ENCODE results near the gene IGFBP2.

The IGFBP2 gene

DNA sequence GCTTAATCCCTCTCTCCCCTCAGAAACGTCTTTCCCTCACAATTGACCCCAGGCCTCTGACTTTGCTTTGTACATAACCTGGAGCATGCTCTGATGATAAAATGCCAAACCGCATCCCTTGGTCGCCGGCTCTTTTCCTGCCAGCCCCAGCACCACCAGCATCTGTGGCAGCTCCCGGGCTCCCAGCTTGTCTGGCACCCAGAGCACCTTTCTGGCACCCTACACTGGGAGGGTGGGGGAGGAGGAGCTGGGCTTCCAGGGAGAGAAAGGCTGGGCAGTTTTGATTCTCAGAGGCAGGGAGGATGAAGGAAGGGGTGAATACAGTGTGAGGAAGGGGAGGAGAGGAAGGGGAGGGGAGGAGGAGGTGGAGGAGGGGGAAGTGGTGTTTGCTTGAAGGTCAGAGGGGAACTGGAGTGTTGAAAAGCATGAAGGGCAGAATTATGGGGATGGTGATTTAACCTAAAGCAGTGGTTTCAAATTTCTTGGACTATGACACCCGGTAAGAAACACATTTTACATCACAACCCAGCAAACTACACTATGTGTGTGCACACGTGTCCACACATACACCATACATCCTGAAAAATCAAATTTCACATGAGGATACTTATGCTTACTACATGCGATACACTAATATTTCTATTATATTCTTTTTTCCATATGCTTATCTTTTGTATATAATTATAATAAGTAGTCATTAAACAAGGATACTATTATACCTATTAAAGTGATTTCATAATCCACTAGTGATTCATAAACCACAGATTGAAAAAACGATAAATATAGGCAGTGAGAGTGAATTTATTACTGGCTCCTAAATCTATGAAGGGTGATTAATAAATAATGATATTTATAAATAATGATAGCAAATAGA, 30.0 kb upstream of the IGFBP2 start:
- H3K27ac ChIP-seq, result no peak overlapping the region
- no peak for TF ChIP-seq ZFX (IDR thresholded peaks at IDR 0.05)
- TF ChIP-seq, protein P1, sequence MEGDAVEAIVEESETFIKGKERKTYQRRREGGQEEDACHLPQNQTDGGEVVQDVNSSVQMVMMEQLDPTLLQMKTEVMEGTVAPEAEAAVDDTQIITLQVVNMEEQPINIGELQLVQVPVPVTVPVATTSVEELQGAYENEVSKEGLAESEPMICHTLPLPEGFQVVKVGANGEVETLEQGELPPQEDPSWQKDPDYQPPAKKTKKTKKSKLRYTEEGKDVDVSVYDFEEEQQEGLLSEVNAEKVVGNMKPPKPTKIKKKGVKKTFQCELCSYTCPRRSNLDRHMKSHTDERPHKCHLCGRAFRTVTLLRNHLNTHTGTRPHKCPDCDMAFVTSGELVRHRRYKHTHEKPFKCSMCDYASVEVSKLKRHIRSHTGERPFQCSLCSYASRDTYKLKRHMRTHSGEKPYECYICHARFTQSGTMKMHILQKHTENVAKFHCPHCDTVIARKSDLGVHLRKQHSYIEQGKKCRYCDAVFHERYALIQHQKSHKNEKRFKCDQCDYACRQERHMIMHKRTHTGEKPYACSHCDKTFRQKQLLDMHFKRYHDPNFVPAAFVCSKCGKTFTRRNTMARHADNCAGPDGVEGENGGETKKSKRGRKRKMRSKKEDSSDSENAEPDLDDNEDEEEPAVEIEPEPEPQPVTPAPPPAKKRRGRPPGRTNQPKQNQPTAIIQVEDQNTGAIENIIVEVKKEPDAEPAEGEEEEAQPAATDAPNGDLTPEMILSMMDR (conservative IDR thresholded peaks at IDR 0.05), result no peak

DNA sequence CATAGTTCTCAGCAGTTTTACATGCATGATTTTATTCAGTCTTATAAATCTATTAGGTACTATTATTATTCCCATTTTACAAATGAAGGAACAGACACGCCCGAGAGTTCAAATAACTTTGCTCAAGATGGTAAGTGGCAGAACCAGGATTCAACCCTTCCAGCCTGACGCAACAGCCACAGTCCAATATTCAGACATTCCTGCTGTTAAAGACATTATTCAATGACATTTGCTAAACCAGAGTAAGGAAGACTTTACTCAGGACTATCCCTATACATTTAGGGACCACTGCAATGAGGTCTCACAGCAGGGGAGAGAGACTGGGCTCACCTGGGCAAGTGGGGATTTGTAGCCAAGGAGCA, 29.4 kb upstream of the IGFBP2 start:
- TF ChIP-seq, protein P1 (conservative IDR thresholded peaks at IDR 0.05), result no peak
- no peak for TF ChIP-seq ZFX (IDR thresholded peaks at IDR 0.05)
- no peak overlapping the region for H3K27ac ChIP-seq

DNA sequence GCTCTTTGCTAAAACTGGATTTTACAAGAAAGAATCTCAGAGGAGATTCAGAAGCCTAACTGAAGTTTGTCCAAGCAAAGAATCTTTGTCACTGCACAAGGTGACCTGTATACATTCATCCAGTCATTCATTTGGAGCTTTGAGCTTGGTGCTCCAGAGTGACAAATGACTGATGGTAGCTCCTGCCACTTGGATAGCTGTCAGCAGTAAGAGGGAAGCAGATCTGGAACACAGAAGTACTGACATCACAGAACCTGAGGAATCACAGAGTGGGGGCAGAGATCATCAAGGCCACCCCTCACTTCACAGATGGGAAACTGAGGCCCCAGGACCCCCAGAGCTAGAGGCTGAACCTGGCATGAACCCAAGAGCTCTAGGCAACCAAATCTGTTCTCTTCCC, 28.8 kb upstream of the IGFBP2 start:
- no peak for TF ChIP-seq ZFX (IDR thresholded peaks at IDR 0.05)
- TF ChIP-seq, protein P1 (conservative IDR thresholded peaks at IDR 0.05), result no peak
- H3K27ac ChIP-seq, result no peak overlapping the region

DNA sequence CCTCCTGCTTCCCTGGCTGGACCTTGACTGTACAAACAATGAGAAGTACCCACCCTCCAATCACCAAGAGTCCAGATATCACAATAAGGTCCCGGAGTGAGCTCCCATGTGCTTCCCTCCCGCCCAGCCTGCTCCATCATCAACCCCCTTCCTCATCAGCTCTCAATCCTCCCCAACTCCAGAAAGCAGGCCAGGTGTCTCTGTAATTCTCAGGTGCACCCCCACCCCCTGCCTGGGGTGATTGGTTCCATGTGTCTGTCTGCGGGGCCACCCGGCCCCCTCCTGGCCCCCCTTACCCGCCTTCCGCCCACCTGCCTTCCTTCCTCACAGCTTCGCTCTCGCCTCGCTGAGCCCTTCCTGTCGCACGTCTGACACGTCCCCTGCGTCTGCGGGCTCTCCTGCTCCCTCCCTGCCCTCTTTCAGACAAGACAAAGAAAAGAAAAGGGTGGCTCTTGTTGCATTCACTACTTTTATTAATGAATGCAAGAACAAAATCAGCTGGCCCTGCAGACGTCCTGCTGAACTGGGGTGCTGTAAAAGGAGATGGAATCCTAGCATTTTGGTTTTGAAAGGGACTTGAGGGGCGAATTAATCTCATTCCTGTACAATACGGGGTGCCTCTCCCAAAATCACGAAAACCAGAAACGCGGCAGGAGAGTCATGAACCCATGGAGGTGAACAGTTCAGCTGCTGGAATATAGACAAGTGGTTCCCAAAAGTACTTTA, 26.5 kb upstream of the IGFBP2 start:
- no peak overlapping the region for H3K27ac ChIP-seq
- TF ChIP-seq, protein P1 (conservative IDR thresholded peaks at IDR 0.05), result no peak
- no peak for TF ChIP-seq ZFX (IDR thresholded peaks at IDR 0.05)

DNA sequence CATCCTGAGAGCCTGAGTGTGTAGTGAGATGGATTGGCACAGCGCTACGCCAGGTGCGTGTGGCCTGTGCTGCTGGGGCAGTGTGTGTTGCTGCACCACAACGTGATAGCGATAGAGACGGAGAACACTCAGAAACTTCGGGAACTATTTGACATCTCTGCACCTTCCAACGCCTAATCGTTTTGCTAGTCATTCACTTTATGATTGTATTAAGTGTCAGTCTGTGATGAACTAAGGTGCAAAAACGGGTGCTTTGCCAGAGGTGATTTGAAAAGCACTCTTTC, 26.0 kb upstream of the IGFBP2 start:
- no peak overlapping the region for H3K27ac ChIP-seq
- TF ChIP-seq, protein P1 (conservative IDR thresholded peaks at IDR 0.05), result no peak
- no peak for TF ChIP-seq ZFX (IDR thresholded peaks at IDR 0.05)

DNA sequence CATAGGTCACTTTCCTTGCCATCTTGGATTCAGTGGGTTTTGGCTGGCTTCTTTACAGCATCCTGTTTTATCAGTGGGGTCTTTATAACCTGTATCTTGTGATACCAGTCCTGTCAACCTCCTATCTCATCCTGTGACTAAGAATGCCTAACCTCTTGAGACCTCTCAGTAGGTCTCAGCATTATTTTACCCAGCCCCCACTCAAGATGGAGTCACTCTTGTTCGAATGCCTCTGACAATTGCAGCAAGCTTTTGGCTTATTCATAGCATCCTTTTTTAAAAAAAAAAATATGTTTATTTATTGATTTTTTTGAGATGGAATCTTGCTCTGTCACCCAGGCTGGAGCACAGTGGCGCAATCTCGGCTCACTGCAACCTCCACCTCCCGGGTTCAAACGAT, 24.7 kb upstream of the IGFBP2 start:
- no peak overlapping the region for H3K27ac ChIP-seq
- TF ChIP-seq, protein P1 (conservative IDR thresholded peaks at IDR 0.05), result no peak
- TF ChIP-seq ZFX (IDR thresholded peaks at IDR 0.05), result no peak

DNA sequence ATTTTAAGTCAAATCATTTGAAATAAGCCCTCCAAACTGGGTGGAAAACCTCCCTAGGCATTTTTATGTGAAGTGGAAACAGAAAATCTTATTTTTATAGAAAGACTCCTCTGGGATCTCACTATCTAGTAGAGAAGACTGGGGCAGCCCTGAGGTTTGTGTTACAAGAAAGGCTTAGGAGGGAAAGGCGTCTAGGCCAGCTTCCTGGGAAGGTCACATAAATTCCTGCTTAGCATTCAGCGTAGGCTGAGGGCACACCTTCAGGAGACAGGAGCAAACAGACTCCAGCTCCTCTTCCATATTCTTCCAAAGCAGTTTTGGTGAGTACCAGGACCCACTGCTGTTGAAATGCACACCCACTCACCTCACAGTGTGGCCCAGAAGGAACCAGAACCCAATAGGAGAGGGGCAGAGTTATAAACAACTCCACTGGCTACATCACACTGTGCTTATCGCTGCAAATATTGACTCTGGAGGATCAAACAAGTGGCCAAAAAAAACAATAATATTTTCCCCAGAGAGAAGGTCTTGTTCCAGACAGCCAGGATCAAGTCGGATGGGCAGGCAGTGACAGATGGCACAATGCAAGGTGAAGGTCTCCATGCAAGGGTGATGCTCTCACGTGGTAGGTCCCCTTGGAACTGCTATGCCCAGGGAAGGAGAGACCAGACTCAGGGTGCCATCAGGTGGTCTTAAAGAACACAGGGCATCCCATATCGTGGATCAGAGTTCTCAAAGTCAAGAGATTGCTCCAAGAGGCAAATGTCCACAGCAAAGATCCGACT, 17.7 kb upstream of the IGFBP2 start:
- H3K27ac ChIP-seq, result peak overlapping the region; percentile 72
- no peak for TF ChIP-seq ZFX (IDR thresholded peaks at IDR 0.05)
- TF ChIP-seq, protein P1 (conservative IDR thresholded peaks at IDR 0.05), result no peak
